K562 (cell line): ENCODE results near the gene SNX12. TPM values are rescaled to one million over a fixed set of nuclear protein-coding genes. Genes with fewer than 3 reads are reported as not detected.
A peak's percentile ranks its signal among the peaks of the same experiment; 100 is the strongest.

Experiments
- ATAC-seq: fragments of 200-7000 bp; cut with Tn5 transposase; 3 replicates; pipeline ENCODE4 v1.9.1; 2020; ENCODE audit warnings: moderate library complexity
- BruUV-seq: library from RNA; stranded (reverse); fragments of 400-500 nt; replicated peaks from 2 replicates; lab custom pipeline; 2021; lab: Mats Ljungman, UMichigan
- CTCF ChIA-PET: fragments of 300-600 bp; formaldehyde crosslinking; extraction: SDS; loops from one replicate; lab custom pipeline; 2021; ENCODE audit warnings: low intra/inter-chr PET ratio; lab: Yijun Ruan, JAX
- POLR2A ChIA-PET: fragments of 300-600, 350-650 bp; sonication (Branson Sonifier 250); formaldehyde crosslinking; extraction: SDS; loops from one replicate; lab custom pipeline; 2021; ENCODE audit warnings: antibody characterized with exemption, inconsistent platforms; lab: Yijun Ruan, JAX
- DNase-seq, 4 experiments: peaks; one replicate each; pipeline versions ENCODE4 v3.0.0 to v3.0.0-alpha.2; 2011 to 2018; ENCODE audit warnings: low spot score in 3 of 4, mixed read lengths in 3 of 4; ENCODE audit errors: extremely low read depth in 1 of 4
- FAIRE-seq: peaks from 2 replicates; lab custom pipeline; 2011; peaks lifted over from hg19 to GRCh38; lab: Jason Lieb, UNC
- H2AFZ ChIP-seq: 2 replicates; pipeline ENCODE4 v1.6.0; 2011; ENCODE audit warnings: low read depth, low read length, control low read depth, inconsistent platforms
- H3K27ac ChIP-seq: fragments of 200-600 bp; 3 replicates; pipeline ENCODE4 v1.8.0; 2011; ENCODE audit warnings: low read depth, mild to moderate bottlenecking, control low read depth, inconsistent platforms, low read length, moderate library complexity, mixed read lengths; ENCODE audit errors: extremely low read depth
- H3K27me3 ChIP-seq, 2 experiments: fragments of 300-600 bp in 1 of 2; 2 replicates in 1 of 2; 3 replicates in 1 of 2; pipeline versions ENCODE4 v1.6.0 to v1.8.0; 2011; ENCODE audit warnings: inconsistent platforms in 2 of 2, low read length in 2 of 2, mild to moderate bottlenecking in 1 of 2, mixed read lengths in 1 of 2, moderate library complexity in 1 of 2; ENCODE audit not compliant: control insufficient read depth in 2 of 2, insufficient read depth in 2 of 2
- H3K36me3 ChIP-seq: fragments of 300-600 bp; 3 replicates; pipeline ENCODE4 v1.8.0; 2011; ENCODE audit warnings: mild to moderate bottlenecking, low read length, inconsistent platforms; ENCODE audit not compliant: control insufficient read depth, insufficient read depth
- H3K4me1 ChIP-seq, 2 experiments: fragments of 200-600 bp in 1 of 2; replicated peaks in 1 of 2; 2 replicates in 1 of 2; 3 replicates in 1 of 2; pipeline versions ENCODE4 v1.5.1 to v1.8.0; 2011; ENCODE audit warnings: inconsistent platforms in 2 of 2, low read length in 2 of 2, mild to moderate bottlenecking in 1 of 2, mixed read lengths in 1 of 2, moderate library complexity in 1 of 2; ENCODE audit not compliant: control insufficient read depth in 2 of 2, insufficient read depth in 2 of 2
- H3K4me2 ChIP-seq: 2 replicates; pipeline ENCODE4 v1.6.1; 2011; ENCODE audit warnings: low read length, control low read depth, inconsistent platforms, mixed read lengths; ENCODE audit not compliant: insufficient read depth
- H3K4me3 ChIP-seq: fragments of 200-600 bp; sonication (generic), shearing (Covaris generic); 2 replicates; pipeline ENCODE4 v1.5.1; 2016; ENCODE audit warnings: control low read depth, inconsistent platforms
- H3K79me2 ChIP-seq: fragments of 200-600 bp; 3 replicates; pipeline ENCODE4 v1.8.0; 2011; ENCODE audit warnings: low read length, inconsistent platforms; ENCODE audit not compliant: control insufficient read depth, insufficient read depth
- H3K9ac ChIP-seq, 2 experiments: 2 replicates each; pipeline versions ENCODE4 v1.6.0 to v1.6.1; 2011; ENCODE audit warnings: low read depth in 2 of 2, low read length in 2 of 2, control low read depth in 1 of 2, inconsistent platforms in 1 of 2, mild to moderate bottlenecking in 1 of 2, mixed read lengths in 1 of 2; ENCODE audit not compliant: insufficient read depth in 1 of 2
- H3K9me1 ChIP-seq: one replicate; pipeline ENCODE4 v1.6.0; 2011; ENCODE audit warnings: inconsistent platforms, mild to moderate bottlenecking, low read length, moderate library complexity; ENCODE audit not compliant: control insufficient read depth, insufficient read depth
- H3K9me3 ChIP-seq: replicated peaks from 2 replicates; pipeline ENCODE4 v1.5.1; 2011; ENCODE audit warnings: low read depth, low read length, inconsistent platforms; ENCODE audit not compliant: control insufficient read depth, insufficient read depth
- H4K20me1 ChIP-seq: replicated peaks from 2 replicates; pipeline ENCODE4 v1.6.1; 2011; ENCODE audit warnings: low read length, inconsistent platforms, mixed read lengths; ENCODE audit not compliant: control insufficient read depth, insufficient read depth
- ARHGAP35 ChIP-seq: fragments of 450-650 bp; IDR thresholded peaks from 2 replicates; pipeline ENCODE4 v1.6.1; 2018; ENCODE audit not compliant: partially characterized antibody
- CEBPG ChIP-seq, 3 experiments: fragments of 200-800 bp in 1 of 3; sonication (Bioruptor generic) in 1 of 3; sonication (generic) in 1 of 3; formaldehyde crosslinking in 1 of 3; IDR thresholded peaks in 2 of 3; conservative IDR thresholded peaks in 1 of 3; 2 replicates each; pipeline versions ENCODE4 v1.6.1 to v1.8.0; 2016 to 2022; ENCODE audit warnings: missing compliant biosample characterization in 2 of 3, missing genetic modification characterization in 2 of 3, mild to moderate bottlenecking in 1 of 3, missing genetic modification reagents in 1 of 3
- ERF ChIP-seq: fragments of 450-650 bp; formaldehyde crosslinking; IDR thresholded peaks from 2 replicates; pipeline ENCODE4 v1.4.0; 2020; ENCODE audit warnings: mild to moderate bottlenecking, mixed read lengths
- MTF1 ChIP-seq: fragments of 250-450 bp; sonication (Bioruptor Pico); IDR thresholded peaks from 2 replicates; pipeline ENCODE4 v1.9.0; 2021; ENCODE audit warnings: moderate library complexity, mild to moderate bottlenecking, inconsistent platforms, borderline replicate concordance
- NUFIP1 ChIP-seq: fragments of 450-650 bp; IDR thresholded peaks from 2 replicates; pipeline ENCODE4 v1.6.1; 2018; ENCODE audit not compliant: partially characterized antibody
- SETDB1 ChIP-seq: IDR thresholded peaks from one replicate; pipeline ENCODE4 v1.6.1; 2012; ENCODE audit warnings: low read length, control low read depth, inconsistent platforms
- SMARCB1 ChIP-seq: IDR thresholded peaks from 2 replicates; pipeline ENCODE4 v1.6.1; 2011; ENCODE audit warnings: improper control_type of control experiment, low read depth; ENCODE audit not compliant: insufficient read length
- STAT5B ChIP-seq: fragments of 250-450 bp; sonication (Bioruptor Pico); IDR thresholded peaks from 2 replicates; pipeline ENCODE4 v1.8.0; 2021; ENCODE audit warnings: mild to moderate bottlenecking, inconsistent platforms
- SUPT5H ChIP-seq: fragments of 450-650 bp; IDR thresholded peaks from 2 replicates; pipeline ENCODE4 v1.6.1; 2016
- WGBS: fragments of 100-300 bp; shearing (Covaris generic); methylation state at CpG from one replicate; pipeline ENCODE4 v1.1.6; 2016; ENCODE audit warnings: low coverage, mixed read lengths; ENCODE audit not compliant: insufficient coverage; ENCODE audit errors: missing lambda C conversion rate; 5-methylcytosine and 5-hydroxymethylcytosine counted together
- in situ Hi-C: fragments of 300-500 bp; cut with MboI; formaldehyde crosslinking; loops from 4 replicates; pipeline ENCODE4 v1.15.0; 2018; ENCODE audit warnings: inconsistent platforms, mixed read lengths
- intact Hi-C: fragments of 100-400 bp; cut with micrococcal nuclease; formaldehyde crosslinking; loops from 2 replicates; pipeline ENCODE4 v1.14.2; 2022
- polyA plus RNA-seq, 8 experiments: library from polyadenylated mRNA; depleted of rRNA in 4 of 8; stranded (reverse) in 5 of 8; unstranded in 3 of 8; fragments of >200 nt; fragmentation: Nextera tagmentation in 2 of 8; fragmentation: Illumina TruSeq in 1 of 8; extraction: Ambion mirVana in 2 of 8; extraction: Trizol in 1 of 8; gene quantifications; 2 replicates each; pipeline versions ENCODE4 v1.2.1 to v1.2.3, GENCODE V29; 2011 to 2014; ENCODE audit warnings: inconsistent platforms in 1 of 8, missing spikeins in 1 of 8
- total RNA-seq, 7 experiments: library from RNA; depleted of rRNA in 6 of 7; stranded (reverse); fragments of >200 nt in 6 of 7; fragmentation: Illumina TruSeq in 2 of 7; extraction: Trizol in 2 of 7; gene quantifications; 2 replicates each; pipeline versions ENCODE4 v1.2.1 to v1.2.3, GENCODE V29; 2011 to 2021; ENCODE audit warnings: low replicate concordance in 1 of 7
- TF ChIP-seq, protein P1 (sequence below): sonication (generic); formaldehyde crosslinking; IDR thresholded peaks from 2 replicates; pipeline ENCODE4 v1.8.1; 2023; ENCODE audit warnings: mild to moderate bottlenecking, missing genetic modification reagents
- TF ChIP-seq, protein P2 (sequence below), 2 experiments: IDR thresholded peaks; 2 replicates each; pipeline ENCODE4 v1.6.1; 2012; ENCODE audit warnings: improper control_type of control experiment in 2 of 2, low read depth in 2 of 2, low read length in 2 of 2, borderline replicate concordance in 1 of 2
- TF ChIP-seq, protein P3 (sequence below): fragments of 450-650 bp; formaldehyde crosslinking; IDR thresholded peaks from 2 replicates; pipeline ENCODE4 v1.4.0; 2020; ENCODE audit warnings: mild to moderate bottlenecking, moderate library complexity

SNX12 gene
- total and polyA plus RNA-seq, 9 of the 15 experiments (the other 6 are each of a cell fraction or from before 2014, with no cell fraction given): 12.7 to 50.3 (median 37.1) TPM

DNA sequence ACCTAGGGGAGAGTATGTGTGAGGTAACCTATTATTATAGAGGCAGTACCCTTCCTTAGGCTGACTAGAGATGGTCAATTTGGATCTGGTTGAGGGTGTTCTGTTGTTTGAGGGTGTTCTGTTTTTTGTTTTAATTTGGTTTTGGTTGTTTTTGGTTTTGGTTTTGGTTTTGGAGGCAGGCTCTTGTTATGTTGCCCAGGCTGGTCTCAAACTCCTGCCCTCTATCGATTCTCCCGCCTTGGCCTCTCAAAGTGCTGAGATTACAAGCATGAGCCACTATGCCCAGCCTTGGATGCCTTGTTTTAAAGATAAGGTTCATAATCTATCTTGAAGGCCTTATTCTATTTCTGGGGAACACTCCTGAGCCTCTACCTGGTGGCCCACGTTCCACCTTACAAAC, 37.5 kb upstream of the SNX12 start (continued):
- TF ChIP-seq CEBPG (CRISPR knock-in tag; IDR thresholded peaks at IDR 0.05): no peak
- TF ChIP-seq CEBPG (tag; conservative IDR thresholded peaks at IDR 0.05 in 1 of 2, IDR thresholded peaks at IDR 0.05 in 1 of 2): no peak
- TF ChIP-seq, protein P1, sequence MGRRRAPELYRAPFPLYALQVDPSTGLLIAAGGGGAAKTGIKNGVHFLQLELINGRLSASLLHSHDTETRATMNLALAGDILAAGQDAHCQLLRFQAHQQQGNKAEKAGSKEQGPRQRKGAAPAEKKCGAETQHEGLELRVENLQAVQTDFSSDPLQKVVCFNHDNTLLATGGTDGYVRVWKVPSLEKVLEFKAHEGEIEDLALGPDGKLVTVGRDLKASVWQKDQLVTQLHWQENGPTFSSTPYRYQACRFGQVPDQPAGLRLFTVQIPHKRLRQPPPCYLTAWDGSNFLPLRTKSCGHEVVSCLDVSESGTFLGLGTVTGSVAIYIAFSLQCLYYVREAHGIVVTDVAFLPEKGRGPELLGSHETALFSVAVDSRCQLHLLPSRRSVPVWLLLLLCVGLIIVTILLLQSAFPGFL (CRISPR knock-in tag): no peak
- TF ChIP-seq SMARCB1: no peak
- no peak for TF ChIP-seq SETDB1
- TF ChIP-seq ERF: no peak
- TF ChIP-seq MTF1 (CRISPR knock-in tag): no peak

DNA sequence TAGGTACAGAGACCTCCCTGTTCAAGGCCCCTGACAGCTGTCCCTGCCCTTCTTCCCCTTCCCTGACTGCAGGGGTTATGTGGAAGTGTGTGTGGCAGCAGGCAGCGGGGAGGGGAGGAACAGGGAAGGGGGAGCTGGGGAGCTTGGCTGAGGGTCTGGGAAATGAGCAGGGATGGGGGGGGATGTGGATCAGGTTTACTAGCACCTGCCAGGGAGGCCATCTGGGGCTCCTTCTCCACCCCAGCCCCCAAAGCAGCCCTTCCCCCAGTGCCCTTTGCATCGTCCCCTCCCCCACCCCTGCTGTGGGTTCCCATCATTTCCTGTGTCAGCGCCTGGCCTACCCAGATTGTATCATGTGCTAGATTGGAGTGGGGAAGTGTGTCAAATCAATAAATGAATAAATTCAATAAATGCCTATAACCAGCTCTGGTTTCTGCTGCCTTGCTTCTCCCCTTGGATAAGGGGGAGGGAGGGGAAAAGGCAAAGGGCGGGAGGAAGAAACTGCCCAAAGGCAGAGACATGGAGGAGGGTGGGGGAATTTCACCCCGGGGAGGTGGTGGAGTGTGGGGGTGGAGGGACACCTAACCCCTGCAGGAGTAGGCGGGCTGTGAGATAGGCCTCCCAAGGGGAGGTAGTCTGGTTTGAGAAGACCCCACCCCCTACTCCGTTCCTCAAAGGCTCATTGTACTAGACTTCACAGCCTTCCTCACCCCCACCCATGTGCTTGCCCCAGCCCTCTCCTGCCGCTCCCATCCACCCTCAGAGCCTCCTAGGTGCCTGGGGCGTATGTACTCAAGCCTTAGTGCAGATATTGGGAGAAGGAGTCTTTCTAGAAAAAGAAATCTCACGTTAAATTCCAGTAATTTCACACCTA, 35.2 kb upstream of the SNX12 start:
- ATAC-seq: peak; percentile 82
- Histone ChIP-seq H3K9ac (peak overlapping the region; percentile 82 to 87; a peak in 3 of 4 replicates), H3K27me3 (no peaks in the 10 kb centered on the region), H3K27ac (peak overlapping the region; percentile 91), H3K4me3 (peak overlapping the region; percentile 44), H2AFZ (peak overlapping the region; percentile 72), H3K9me1 (no peaks in the 10 kb centered on the region), H3K79me2 (peaks cover 21% of the 10 kb centered on the region; the same call in 2 of the 3 replicates), H4K20me1 (no peaks in the 10 kb centered on the region), H3K4me1 (peaks cover 54 to 67% of the 10 kb centered on the region in 2 experiments), H3K9me3 (no peaks in the 10 kb centered on the region), H3K4me2 (peak overlapping the region; percentile 86), H3K36me3 (peaks cover 3% of the 10 kb centered on the region; the same call in 1 of the 3 replicates)
- BruUV-seq: no TSS peak
- ChIA-PET CTCF (no interaction called here), POLR2A (interaction anchor here (1.0 to 2.3 kb wide), 2 partner anchors 12 to 15 kb away, joined by 3 to 9 read pairs; partner anchors contain the start of gene MED12)
- intact Hi-C loops (loop anchor here (2.0 kb wide), 1 partner anchor 67 kb away; no protein-coding TSS in a partner anchor), in situ Hi-C loops (no loop called here)
- 0% methylated on average over 3 of the region's 10 CpGs for WGBS
- FAIRE-seq: peak; percentile 91
- peak; percentile 83 to 94 (median 89) for DNase-seq
- TF ChIP-seq STAT5B (CRISPR knock-in tag) (no peak), ARHGAP35 (no peak), SUPT5H (peak; percentile 53), NUFIP1 (no peak)
- TF ChIP-seq, protein P2, sequence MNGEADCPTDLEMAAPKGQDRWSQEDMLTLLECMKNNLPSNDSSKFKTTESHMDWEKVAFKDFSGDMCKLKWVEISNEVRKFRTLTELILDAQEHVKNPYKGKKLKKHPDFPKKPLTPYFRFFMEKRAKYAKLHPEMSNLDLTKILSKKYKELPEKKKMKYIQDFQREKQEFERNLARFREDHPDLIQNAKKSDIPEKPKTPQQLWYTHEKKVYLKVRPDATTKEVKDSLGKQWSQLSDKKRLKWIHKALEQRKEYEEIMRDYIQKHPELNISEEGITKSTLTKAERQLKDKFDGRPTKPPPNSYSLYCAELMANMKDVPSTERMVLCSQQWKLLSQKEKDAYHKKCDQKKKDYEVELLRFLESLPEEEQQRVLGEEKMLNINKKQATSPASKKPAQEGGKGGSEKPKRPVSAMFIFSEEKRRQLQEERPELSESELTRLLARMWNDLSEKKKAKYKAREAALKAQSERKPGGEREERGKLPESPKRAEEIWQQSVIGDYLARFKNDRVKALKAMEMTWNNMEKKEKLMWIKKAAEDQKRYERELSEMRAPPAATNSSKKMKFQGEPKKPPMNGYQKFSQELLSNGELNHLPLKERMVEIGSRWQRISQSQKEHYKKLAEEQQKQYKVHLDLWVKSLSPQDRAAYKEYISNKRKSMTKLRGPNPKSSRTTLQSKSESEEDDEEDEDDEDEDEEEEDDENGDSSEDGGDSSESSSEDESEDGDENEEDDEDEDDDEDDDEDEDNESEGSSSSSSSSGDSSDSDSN (IDR thresholded peaks at IDR 0.05; ENCODE audit: borderline replicate concordance in 1 of 2, low read depth in 2 of 2, low read length in 2 of 2): no peak
- TF ChIP-seq, protein P3, sequence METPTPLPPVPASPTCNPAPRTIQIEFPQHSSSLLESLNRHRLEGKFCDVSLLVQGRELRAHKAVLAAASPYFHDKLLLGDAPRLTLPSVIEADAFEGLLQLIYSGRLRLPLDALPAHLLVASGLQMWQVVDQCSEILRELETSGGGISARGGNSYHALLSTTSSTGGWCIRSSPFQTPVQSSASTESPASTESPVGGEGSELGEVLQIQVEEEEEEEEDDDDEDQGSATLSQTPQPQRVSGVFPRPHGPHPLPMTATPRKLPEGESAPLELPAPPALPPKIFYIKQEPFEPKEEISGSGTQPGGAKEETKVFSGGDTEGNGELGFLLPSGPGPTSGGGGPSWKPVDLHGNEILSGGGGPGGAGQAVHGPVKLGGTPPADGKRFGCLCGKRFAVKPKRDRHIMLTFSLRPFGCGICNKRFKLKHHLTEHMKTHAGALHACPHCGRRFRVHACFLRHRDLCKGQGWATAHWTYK (CRISPR knock-in tag): no peak
